ENCODE results near the gene MANEAL.

Gene MANEAL, protein sequence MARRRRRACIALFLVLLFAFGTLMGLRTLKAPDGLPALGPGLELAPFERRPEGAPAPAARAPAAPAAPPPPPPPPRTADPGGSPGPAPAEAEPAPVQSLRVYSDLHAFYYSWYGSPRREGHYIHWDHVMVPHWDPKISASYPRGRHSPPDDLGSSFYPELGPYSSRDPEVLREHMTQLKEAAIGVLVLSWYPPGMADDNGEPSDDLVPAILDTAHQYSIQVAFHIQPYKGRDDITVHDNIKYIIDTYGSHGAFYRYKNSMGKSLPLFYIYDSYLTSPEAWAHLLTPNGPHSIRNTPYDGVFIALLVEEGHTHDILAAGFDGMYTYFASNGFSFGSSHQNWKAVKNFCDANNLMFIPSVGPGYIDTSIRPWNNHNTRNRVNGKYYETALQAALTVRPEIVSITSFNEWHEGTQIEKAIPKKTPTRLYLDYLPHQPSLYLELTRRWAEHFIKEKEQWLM

DNA sequence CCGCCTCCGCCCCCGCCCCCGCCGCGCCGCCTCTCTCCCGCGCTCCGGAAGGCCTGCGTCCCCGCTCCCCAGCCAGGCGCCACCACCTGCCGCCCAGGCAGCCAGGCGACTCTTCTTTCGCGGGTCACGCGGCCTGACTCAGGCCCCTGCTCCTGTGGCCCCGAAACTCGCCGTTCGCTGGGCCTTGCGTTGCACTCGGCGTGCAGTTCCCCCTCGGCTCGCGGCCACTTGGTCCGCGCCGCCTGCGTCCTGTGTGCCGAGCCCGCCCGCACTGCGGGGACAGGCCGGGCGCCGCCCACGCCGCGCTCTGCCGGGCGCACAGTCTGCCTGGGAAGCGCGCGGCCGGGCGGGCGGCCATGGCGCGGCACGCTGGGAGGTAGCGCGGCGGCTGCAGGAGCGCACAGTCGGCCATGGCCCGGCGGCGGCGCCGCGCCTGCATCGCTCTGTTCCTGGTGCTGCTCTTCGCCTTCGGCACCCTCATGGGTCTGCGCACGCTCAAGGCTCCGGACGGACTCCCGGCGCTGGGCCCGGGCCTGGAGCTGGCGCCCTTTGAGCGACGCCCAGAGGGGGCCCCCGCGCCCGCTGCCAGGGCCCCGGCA is at the start of gene MANEAL:
Gene MANEAL (plus strand): TSS at position 75 of the 599 bp plus-strand sequence. CDS start 336 bp downstream, at position 411.
- H3K27ac ChIP-seq (ENCODE audit: low read length) = no peak within 1 kb of the TSS
- peaks cover 4% of the 10 kb centered on the region for H3K4me1 ChIP-seq (ENCODE audit: control insufficient read depth, low read depth, low read length)
- H3K4me3 ChIP-seq (ENCODE audit: low read length) = peak within 1 kb of the TSS; percentile 51
- H3K9me3 ChIP-seq (ENCODE audit: control insufficient read depth, low read depth, low read length) = no peaks in the 10 kb centered on the region
- H3K27me3 ChIP-seq (ENCODE audit: control insufficient read depth, insufficient read depth, low read length) = peaks cover 56% of the 10 kb centered on the region
- no peak within 1 kb of the TSS for H3K9ac ChIP-seq (ENCODE audit: low read length)
- H3K36me3 ChIP-seq (ENCODE audit: control insufficient read depth, low read depth, low read length) = no peaks in the 10 kb centered on the region

- no peak overlapping the region for H3K27ac ChIP-seq (ENCODE audit: low read length)
- no peaks in the 10 kb centered on the region for H3K4me1 ChIP-seq (ENCODE audit: control insufficient read depth, low read depth, low read length)
- H3K9me3 ChIP-seq (ENCODE audit: control insufficient read depth, low read depth, low read length) = no peaks in the 10 kb centered on the region
- H3K36me3 ChIP-seq (ENCODE audit: control insufficient read depth, low read depth, low read length) = no peaks in the 10 kb centered on the region
- no peak overlapping the region for H3K9ac ChIP-seq (ENCODE audit: low read length)
- H3K27me3 ChIP-seq (ENCODE audit: control insufficient read depth, insufficient read depth, low read length) = peaks cover 27% of the 10 kb centered on the region
- H3K4me3 ChIP-seq (ENCODE audit: low read length) = no peak overlapping the region
These were observed 46.8 kb upstream of the MANEAL start for GRCh38 chr1:37746806-37747205.

- Histone ChIP-seq H3K27me3 (ENCODE audit: control insufficient read depth, insufficient read depth, low read length) (peaks cover 36% of the 10 kb centered on the region), H3K9ac (ENCODE audit: low read length) (no peak overlapping the region), H3K36me3 (ENCODE audit: control insufficient read depth, low read depth, low read length) (no peaks in the 10 kb centered on the region)
These were observed 45.1 kb upstream of the MANEAL start for GRCh38 chr1:37748565-37748964.

DNA sequence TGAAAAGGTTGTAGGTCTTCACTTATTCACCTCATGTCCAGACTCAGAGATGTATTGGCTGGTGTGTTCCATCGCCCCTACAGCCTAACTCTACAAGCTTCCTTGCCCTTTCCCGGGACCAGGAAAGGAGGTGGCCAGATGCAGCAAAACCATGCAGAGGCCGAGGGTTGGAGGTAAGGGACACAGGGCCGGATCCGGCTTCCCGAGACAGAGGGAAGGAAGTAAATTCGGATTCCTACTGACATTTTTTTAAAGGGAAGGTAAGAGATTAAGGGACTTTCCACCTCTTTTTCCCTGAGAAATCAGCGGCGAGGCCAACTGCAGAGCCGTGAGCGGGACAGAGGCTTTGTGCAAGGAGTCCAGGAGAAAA is 41.4 kb upstream of the MANEAL start:
- H3K4me1 ChIP-seq (ENCODE audit: control insufficient read depth, low read depth, low read length) = no peaks in the 10 kb centered on the region
- no peaks in the 10 kb centered on the region for H3K9me3 ChIP-seq (ENCODE audit: control insufficient read depth, low read depth, low read length)
- peak overlapping the region; percentile 29 for H3K4me3 ChIP-seq (ENCODE audit: low read length)
- no peak overlapping the region for H3K27ac ChIP-seq (ENCODE audit: low read length)
- peaks cover 72% of the 10 kb centered on the region for H3K27me3 ChIP-seq (ENCODE audit: control insufficient read depth, insufficient read depth, low read length)
- no peak overlapping the region for H3K9ac ChIP-seq (ENCODE audit: low read length)
- H3K36me3 ChIP-seq (ENCODE audit: control insufficient read depth, low read depth, low read length) = no peaks in the 10 kb centered on the region

More at GRCh38 chr1:37748565-37748964, 45.1 kb upstream of the MANEAL start:
- Histone ChIP-seq H3K4me3 (ENCODE audit: low read length) (no peak overlapping the region), H3K4me1 (ENCODE audit: control insufficient read depth, low read depth, low read length) (no peaks in the 10 kb centered on the region), H3K27ac (ENCODE audit: low read length) (no peak overlapping the region), H3K9me3 (ENCODE audit: control insufficient read depth, low read depth, low read length) (no peaks in the 10 kb centered on the region)

GRCh38 chr1:37752583-37753471 is 40.8 kb upstream of the MANEAL start:
- H3K27me3 ChIP-seq (ENCODE audit: control insufficient read depth, insufficient read depth, low read length) = peaks cover 79% of the 10 kb centered on the region
- H3K4me3 ChIP-seq (ENCODE audit: low read length) = peak overlapping the region; percentile 29

DNA sequence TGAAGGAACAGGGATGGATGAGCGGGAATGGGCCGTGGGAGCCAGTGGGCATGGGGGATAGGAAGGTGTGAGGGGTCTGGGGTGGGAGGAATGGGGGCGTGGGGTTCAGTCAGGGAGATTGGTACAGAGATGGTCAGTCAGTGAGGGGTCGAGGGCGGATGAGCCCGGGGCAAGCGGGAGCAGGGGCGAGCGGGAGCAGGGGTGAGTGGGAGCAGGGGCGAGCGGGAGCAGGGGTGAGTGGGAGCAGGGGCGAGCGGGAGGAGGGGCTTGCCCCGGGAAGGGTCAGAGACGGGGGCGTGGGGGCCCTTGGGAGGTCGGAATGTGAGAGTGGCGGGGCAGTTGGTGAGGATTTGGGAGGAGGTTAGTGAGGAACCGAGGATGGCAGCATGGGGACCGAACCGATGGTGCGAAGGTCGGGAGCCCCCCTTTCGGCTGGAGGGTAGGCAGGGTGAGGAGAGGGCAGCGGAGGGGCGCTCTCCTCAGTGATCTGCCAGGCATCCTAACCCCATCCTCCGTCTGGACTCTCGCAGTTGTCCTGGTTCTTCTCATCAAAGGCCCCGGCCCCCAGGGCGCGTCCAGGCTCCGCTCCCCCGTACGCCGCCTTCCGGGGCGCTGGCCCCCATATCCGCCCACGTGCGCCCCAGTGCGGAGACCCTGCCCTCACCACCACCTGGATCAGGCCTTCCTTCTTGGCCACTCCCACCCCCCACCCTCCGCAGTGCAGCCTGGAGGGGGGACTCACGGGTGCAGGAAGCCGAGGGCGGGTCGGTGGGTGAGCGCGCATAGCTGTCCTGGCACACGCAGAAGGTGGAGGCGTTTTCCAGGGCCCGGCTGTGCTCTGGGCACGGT is 40.0 kb upstream of the MANEAL start:
- no peaks in the 10 kb centered on the region for H3K36me3 ChIP-seq (ENCODE audit: control insufficient read depth, low read depth, low read length)
- no peaks in the 10 kb centered on the region for H3K9me3 ChIP-seq (ENCODE audit: control insufficient read depth, low read depth, low read length)
- H3K27me3 ChIP-seq (ENCODE audit: control insufficient read depth, insufficient read depth, low read length) = peaks cover 87% of the 10 kb centered on the region
- H3K4me3 ChIP-seq (ENCODE audit: low read length) = peak overlapping the region; percentile 13
- no peak overlapping the region for H3K27ac ChIP-seq (ENCODE audit: low read length)
- H3K4me1 ChIP-seq (ENCODE audit: control insufficient read depth, low read depth, low read length) = no peaks in the 10 kb centered on the region
- no peak overlapping the region for H3K9ac ChIP-seq (ENCODE audit: low read length)

More at GRCh38 chr1:37752583-37753471, 40.8 kb upstream of the MANEAL start:
- H3K9ac ChIP-seq (ENCODE audit: low read length) = no peak overlapping the region
- H3K9me3 ChIP-seq (ENCODE audit: control insufficient read depth, low read depth, low read length) = no peaks in the 10 kb centered on the region
- no peaks in the 10 kb centered on the region for H3K36me3 ChIP-seq (ENCODE audit: control insufficient read depth, low read depth, low read length)
- no peaks in the 10 kb centered on the region for H3K4me1 ChIP-seq (ENCODE audit: control insufficient read depth, low read depth, low read length)
- H3K27ac ChIP-seq (ENCODE audit: low read length) = no peak overlapping the region

GRCh38 chr1:37755290-37755689 is 38.4 kb upstream of the MANEAL start:
- peaks cover 95% of the 10 kb centered on the region for H3K27me3 ChIP-seq (ENCODE audit: control insufficient read depth, insufficient read depth, low read length)
- H3K36me3 ChIP-seq (ENCODE audit: control insufficient read depth, low read depth, low read length) = no peaks in the 10 kb centered on the region
- H3K9ac ChIP-seq (ENCODE audit: low read length) = no peak overlapping the region
- no peaks in the 10 kb centered on the region for H3K9me3 ChIP-seq (ENCODE audit: control insufficient read depth, low read depth, low read length)
- H3K27ac ChIP-seq (ENCODE audit: low read length) = no peak overlapping the region
- no peaks in the 10 kb centered on the region for H3K4me1 ChIP-seq (ENCODE audit: control insufficient read depth, low read depth, low read length)
- no peak overlapping the region for H3K4me3 ChIP-seq (ENCODE audit: low read length)

GRCh38 chr1:37755951-37756560 is 37.6 kb upstream of the MANEAL start:
- H3K36me3 ChIP-seq (ENCODE audit: control insufficient read depth, low read depth, low read length) = no peaks in the 10 kb centered on the region

DNA sequence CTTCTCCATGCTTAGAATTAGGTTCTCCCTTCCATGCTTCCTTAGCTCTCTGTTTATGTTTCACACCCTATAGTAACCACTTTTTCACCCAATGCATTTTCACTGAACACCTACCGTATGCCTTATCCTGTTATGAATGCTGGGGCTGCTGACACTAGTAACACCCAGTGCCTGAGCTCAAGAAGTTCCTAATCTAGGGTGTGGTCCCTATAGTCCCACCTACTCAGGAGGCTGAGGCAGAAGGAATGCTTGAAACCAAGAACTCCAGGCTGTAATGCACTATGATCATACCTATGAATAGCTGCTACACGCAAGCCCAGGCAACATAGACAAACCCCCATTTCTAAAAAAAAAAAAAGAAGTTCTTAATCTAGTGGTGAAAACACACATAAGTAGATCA is 34.2 kb upstream of the MANEAL start:
- no peak overlapping the region for H3K9ac ChIP-seq (ENCODE audit: low read length)
- no peak overlapping the region for H3K4me3 ChIP-seq (ENCODE audit: low read length)
- peaks cover 99% of the 10 kb centered on the region for H3K27me3 ChIP-seq (ENCODE audit: control insufficient read depth, insufficient read depth, low read length)
- no peaks in the 10 kb centered on the region for H3K4me1 ChIP-seq (ENCODE audit: control insufficient read depth, low read depth, low read length)
- H3K27ac ChIP-seq (ENCODE audit: low read length) = no peak overlapping the region
- no peaks in the 10 kb centered on the region for H3K9me3 ChIP-seq (ENCODE audit: control insufficient read depth, low read depth, low read length)
- H3K36me3 ChIP-seq (ENCODE audit: control insufficient read depth, low read depth, low read length) = no peaks in the 10 kb centered on the region

More at GRCh38 chr1:37755951-37756560, 37.6 kb upstream of the MANEAL start:
- no peak overlapping the region for H3K9ac ChIP-seq (ENCODE audit: low read length)
- H3K9me3 ChIP-seq (ENCODE audit: control insufficient read depth, low read depth, low read length) = no peaks in the 10 kb centered on the region
- H3K27ac ChIP-seq (ENCODE audit: low read length) = no peak overlapping the region
- H3K4me1 ChIP-seq (ENCODE audit: control insufficient read depth, low read depth, low read length) = no peaks in the 10 kb centered on the region
- H3K27me3 ChIP-seq (ENCODE audit: control insufficient read depth, insufficient read depth, low read length) = peaks cover 96% of the 10 kb centered on the region
- no peak overlapping the region for H3K4me3 ChIP-seq (ENCODE audit: low read length)

GRCh38 chr1:37761416-37762095 is 32.1 kb upstream of the MANEAL start:
- Histone ChIP-seq H3K27me3 (ENCODE audit: control insufficient read depth, insufficient read depth, low read length) (peaks cover 99% of the 10 kb centered on the region), H3K9me3 (ENCODE audit: control insufficient read depth, low read depth, low read length) (no peaks in the 10 kb centered on the region), H3K36me3 (ENCODE audit: control insufficient read depth, low read depth, low read length) (no peaks in the 10 kb centered on the region), H3K4me3 (ENCODE audit: low read length) (no peak overlapping the region), H3K27ac (ENCODE audit: low read length) (no peak overlapping the region), H3K9ac (ENCODE audit: low read length) (no peak overlapping the region), H3K4me1 (ENCODE audit: control insufficient read depth, low read depth, low read length) (peaks cover 9% of the 10 kb centered on the region)
